PC-3 (cell line): Measurements from ENCODE around the gene STRN. TPM values are rescaled to one million over a fixed set of nuclear protein-coding genes. Genes with fewer than 3 reads are reported as not detected.
"Not testable (repeated sequence)": the region's sequence is repeated elsewhere in the genome, so short reads cannot be mapped to it uniquely, and the experiment has no call there.

ENCODE experiments used
- ATAC-seq: fragments of 200-7000 bp; cut with Tn5 transposase; 2 replicates; pipeline ENCODE4 v1.9.1; 2020; ENCODE audit warnings: mild to moderate bottlenecking, moderate library complexity
- BruUV-seq: library from RNA; stranded (reverse); fragments of 400-500 nt; replicated peaks from 2 replicates; lab custom pipeline; 2021; lab: Mats Ljungman, UMichigan
- CTCF ChIA-PET: fragments of 300-600 bp; sonication (Branson Sonifier 250); formaldehyde crosslinking; loops from one replicate; lab custom pipeline; 2022; ENCODE audit warnings: antibody characterized with exemption; lab: Charles Lee
- POLR2A ChIA-PET: fragments of 300-600 bp; sonication (Branson Sonifier 250); formaldehyde crosslinking; loops from one replicate; lab custom pipeline; 2022; ENCODE audit warnings: antibody characterized with exemption; ENCODE audit not compliant: unreplicated experiment; lab: Charles Lee
- DNase-seq: peaks from one replicate; pipeline ENCODE4 v3.0.0-alpha.2; 2015
- H2AFZ ChIP-seq: fragments of 300-600 bp; sonication (generic); 2 replicates; pipeline ENCODE4 v1.6.0; 2016; ENCODE audit warnings: antibody characterized with exemption, low read length
- H3F3A ChIP-seq: fragments of 300-600 bp; sonication (generic); one replicate; pipeline ENCODE4 v1.6.0; 2017; ENCODE audit warnings: antibody characterized with exemption, low read length, control low read depth, mild to moderate bottlenecking; ENCODE audit not compliant: unreplicated experiment
- H3K27ac ChIP-seq: fragments of 300-600 bp; sonication (generic); 2 replicates; pipeline ENCODE4 v1.5.1; 2016; ENCODE audit warnings: mild to moderate bottlenecking, low read length
- H3K27me3 ChIP-seq: fragments of 300-600 bp; sonication (generic); 2 replicates; pipeline ENCODE4 v1.6.1; 2016; ENCODE audit warnings: low read length, mixed read lengths
- H3K36me3 ChIP-seq: fragments of 300-600 bp; sonication (generic); 2 replicates; pipeline ENCODE4 v1.6.1; 2016; ENCODE audit warnings: low read depth, mixed run types, low read length, mixed read lengths
- H3K4me1 ChIP-seq: fragments of 300-600 bp; sonication (generic); 2 replicates; pipeline ENCODE4 v1.5.1; 2016; ENCODE audit warnings: low read length; ENCODE audit not compliant: insufficient read depth
- H3K4me2 ChIP-seq: fragments of 300-600 bp; sonication (generic); 2 replicates; pipeline ENCODE4 v1.6.0; 2016; ENCODE audit warnings: low read length
- H3K4me3 ChIP-seq: fragments of 300-600 bp; sonication (generic); 2 replicates; pipeline ENCODE4 v1.5.1; 2016; ENCODE audit warnings: mild to moderate bottlenecking, low read length, mixed read lengths
- H3K79me2 ChIP-seq: fragments of 300-600 bp; sonication (generic); 2 replicates; pipeline ENCODE4 v1.6.1; 2017; ENCODE audit warnings: low read length, mixed read lengths
- H3K9ac ChIP-seq: fragments of 300-600 bp; sonication (generic); 2 replicates; pipeline ENCODE4 v1.6.0; 2016; ENCODE audit warnings: mild to moderate bottlenecking, low read length
- H3K9me2 ChIP-seq: fragments of 300-600 bp; sonication (generic); replicated peaks from 2 replicates; pipeline ENCODE4 v1.6.1; 2016; ENCODE audit warnings: mixed run types, low read length, mixed read lengths
- H3K9me3 ChIP-seq: fragments of 300-600 bp; sonication (generic); 2 replicates; pipeline ENCODE4 v1.6.1; 2016; ENCODE audit warnings: low read length, mixed read lengths
- H4K20me1 ChIP-seq: fragments of 300-600 bp; sonication (generic); 2 replicates; pipeline ENCODE4 v1.6.1; 2016; ENCODE audit warnings: low read length, mixed read lengths
- EZH2 ChIP-seq: fragments of 300-600 bp; sonication (generic); IDR thresholded peaks from one replicate; pipeline ENCODE4 v1.6.1; 2017; ENCODE audit warnings: antibody characterized with exemption, mild to moderate bottlenecking, low read length; ENCODE audit not compliant: unreplicated experiment
- EZH2phosphoT487 ChIP-seq: fragments of 300-600 bp; sonication (generic); IDR thresholded peaks from 2 replicates; pipeline ENCODE4 v1.6.1; 2018; ENCODE audit warnings: mild to moderate bottlenecking, antibody characterized with exemption, low read length, borderline replicate concordance
- intact Hi-C: fragments of 100-400 bp; cut with micrococcal nuclease; formaldehyde crosslinking; loops from 2 replicates; pipeline ENCODE4 v1.9.0; 2023
- total RNA-seq: library from RNA; depleted of rRNA; stranded (reverse); fragments of >200 nt; gene quantifications from 2 replicates; pipeline ENCODE4 v1.2.3, GENCODE V29; 2014
- TF ChIP-seq, protein P1 (sequence below): fragments of 300-600 bp; sonication (generic); conservative IDR thresholded peaks from 2 replicates; pipeline ENCODE4 v1.5.1; 2017; ENCODE audit warnings: antibody characterized with exemption, low read depth, mild to moderate bottlenecking, low read length

Gene STRN
- total RNA-seq, 1 experiment from 2014 or later, result 12.9 TPM

GRCh38 chr2:36831185-36831584, 135.2 kb downstream of the STRN start:
- ChIA-PET POLR2A (no interaction called here), CTCF (no interaction called here)
- no peak overlapping the region for H3K4me2 ChIP-seq
- no peaks in the 10 kb centered on the region for H3K4me1 ChIP-seq
- BruUV-seq, result no TSS peak
- H3F3A ChIP-seq, result no peaks in the 10 kb centered on the region
- no peak overlapping the region for H3K27ac ChIP-seq
- H3K79me2 ChIP-seq, result no peaks in the 10 kb centered on the region
- H3K9ac ChIP-seq, result no peak overlapping the region
- H4K20me1 ChIP-seq, result no peaks in the 10 kb centered on the region
- no peaks in the 10 kb centered on the region for H3K36me3 ChIP-seq
- H3K4me3 ChIP-seq, result no peak overlapping the region
- intact Hi-C loops, result no loop called here
- H3K27me3 ChIP-seq, result no peaks in the 10 kb centered on the region
- DNase-seq (no peak), ATAC-seq (no peak)
- TF ChIP-seq EZH2phosphoT487 (no peak), EZH2 (no peak)
- TF ChIP-seq, protein P1, sequence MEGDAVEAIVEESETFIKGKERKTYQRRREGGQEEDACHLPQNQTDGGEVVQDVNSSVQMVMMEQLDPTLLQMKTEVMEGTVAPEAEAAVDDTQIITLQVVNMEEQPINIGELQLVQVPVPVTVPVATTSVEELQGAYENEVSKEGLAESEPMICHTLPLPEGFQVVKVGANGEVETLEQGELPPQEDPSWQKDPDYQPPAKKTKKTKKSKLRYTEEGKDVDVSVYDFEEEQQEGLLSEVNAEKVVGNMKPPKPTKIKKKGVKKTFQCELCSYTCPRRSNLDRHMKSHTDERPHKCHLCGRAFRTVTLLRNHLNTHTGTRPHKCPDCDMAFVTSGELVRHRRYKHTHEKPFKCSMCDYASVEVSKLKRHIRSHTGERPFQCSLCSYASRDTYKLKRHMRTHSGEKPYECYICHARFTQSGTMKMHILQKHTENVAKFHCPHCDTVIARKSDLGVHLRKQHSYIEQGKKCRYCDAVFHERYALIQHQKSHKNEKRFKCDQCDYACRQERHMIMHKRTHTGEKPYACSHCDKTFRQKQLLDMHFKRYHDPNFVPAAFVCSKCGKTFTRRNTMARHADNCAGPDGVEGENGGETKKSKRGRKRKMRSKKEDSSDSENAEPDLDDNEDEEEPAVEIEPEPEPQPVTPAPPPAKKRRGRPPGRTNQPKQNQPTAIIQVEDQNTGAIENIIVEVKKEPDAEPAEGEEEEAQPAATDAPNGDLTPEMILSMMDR, result no peak
- no peaks in the 10 kb centered on the region for H3K9me2 ChIP-seq
- H2AFZ ChIP-seq, result no peak overlapping the region
- H3K9me3 ChIP-seq, result no peaks in the 10 kb centered on the region

DNA sequence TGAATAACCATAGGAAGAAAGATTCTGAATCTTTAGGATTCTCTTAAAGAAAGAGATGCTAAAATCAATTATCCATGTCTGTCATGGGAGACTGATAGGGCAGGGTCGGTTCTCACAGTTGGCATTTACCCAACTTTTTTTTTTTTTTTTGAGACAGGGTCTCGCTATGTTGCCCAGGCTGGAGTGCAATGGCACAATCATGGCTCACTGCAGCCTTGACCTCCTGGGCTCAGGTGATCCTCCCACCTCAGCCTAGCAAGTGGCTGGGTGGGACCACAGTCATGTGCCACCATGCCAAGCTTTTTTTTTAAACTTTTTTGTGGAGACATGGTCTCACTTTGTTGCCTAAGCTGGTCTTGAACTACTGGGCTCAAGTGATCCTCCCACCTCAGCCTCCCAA, 141.7 kb downstream of the STRN start:
- intact Hi-C loops, H4K20me1 ChIP-seq, DNase-seq, H3K4me3 ChIP-seq, H3K9ac ChIP-seq, CTCF ChIA-PET, H3K9me3 ChIP-seq, BruUV-seq, H3K9me2 ChIP-seq, ATAC-seq, H2AFZ ChIP-seq, H3K36me3 ChIP-seq, H3K4me1 ChIP-seq, POLR2A ChIA-PET, H3F3A ChIP-seq, H3K79me2 ChIP-seq, H3K27me3 ChIP-seq, H3K4me2 ChIP-seq, H3K27ac ChIP-seq: not testable (repeated sequence)

GRCh38 chr2:36824273-36824672, 142.1 kb downstream of the STRN start:
- CTCF ChIA-PET, result no interaction called here
- no peak overlapping the region for H3K4me2 ChIP-seq
- intact Hi-C loops, result no loop called here
- H3K27me3 ChIP-seq, result no peaks in the 10 kb centered on the region
- H3K36me3 ChIP-seq, result no peaks in the 10 kb centered on the region
- no peak overlapping the region for H3K27ac ChIP-seq
- no peak for DNase-seq
- H3K4me3 ChIP-seq, result no peak overlapping the region
- no peak overlapping the region for H3K9ac ChIP-seq
- no TSS peak for BruUV-seq
- H2AFZ ChIP-seq, result no peak overlapping the region
- no peaks in the 10 kb centered on the region for H3K9me2 ChIP-seq
- TF ChIP-seq EZH2phosphoT487, result no peak
- TF ChIP-seq, protein P1, result no peak
- TF ChIP-seq EZH2, result no peak
- ATAC-seq, result no peak
- H3K9me3 ChIP-seq, result no peaks in the 10 kb centered on the region
- no peaks in the 10 kb centered on the region for H3K4me1 ChIP-seq
- no peaks in the 10 kb centered on the region for H4K20me1 ChIP-seq
- H3F3A ChIP-seq, result no peaks in the 10 kb centered on the region
- H3K79me2 ChIP-seq, result no peaks in the 10 kb centered on the region
- POLR2A ChIA-PET, result no interaction called here
